Suprapubic skin (tissue), 4 donors: ENCODE data around the gene BMPR1B. TPM values are rescaled to one million over a fixed set of nuclear protein-coding genes. Genes with fewer than 3 reads are reported as not detected.

Experiments
- DNase-seq, 2 donors: peaks; one replicate each; pipeline ENCODE4 v3.0.0-alpha.2; 2019; ENCODE audit warnings: low spot score in 2 of 2
- H3K27ac ChIP-seq: fragments of 200-600 bp; sonication (generic); one replicate; pipeline ENCODE4 v1.5.1; 2019
- H3K27me3 ChIP-seq: fragments of 200-600 bp; sonication (generic); one replicate; pipeline ENCODE4 v1.5.1; 2019
- H3K36me3 ChIP-seq: fragments of 200-600 bp; sonication (generic); one replicate; pipeline ENCODE4 v1.5.1; 2019
- H3K4me1 ChIP-seq: fragments of 200-600 bp; sonication (generic); one replicate; pipeline ENCODE4 v1.5.1; 2019
- H3K4me3 ChIP-seq: fragments of 200-600 bp; sonication (generic); one replicate; pipeline ENCODE4 v1.5.1; 2019; ENCODE audit warnings: mild to moderate bottlenecking
- H3K9me3 ChIP-seq: fragments of 200-600 bp; sonication (generic); one replicate; pipeline ENCODE4 v1.5.1; 2019
- EP300 ChIP-seq: sonication (generic); formaldehyde crosslinking; IDR thresholded peaks from one replicate; pipeline ENCODE4 v1.6.1; 2017; ENCODE audit warnings: antibody characterized with exemption
- POLR2A ChIP-seq, 2 donors: fragments of 450-650 bp; IDR thresholded peaks; one replicate each; pipeline ENCODE4 v1.6.1; 2017; ENCODE audit warnings: antibody characterized with exemption in 2 of 2, mild to moderate bottlenecking in 2 of 2, moderate library complexity in 2 of 2
- POLR2AphosphoS5 ChIP-seq, 3 donors: sonication (generic); formaldehyde crosslinking; IDR thresholded peaks; one replicate each; pipeline ENCODE4 v1.6.1; 2017; ENCODE audit warnings: antibody characterized with exemption in 3 of 3
- WGBS: methylation state at CpG from one replicate; pipeline ENCODE4 v1.1.5; 2018; 5-methylcytosine and 5-hydroxymethylcytosine counted together
- total RNA-seq, 4 donors: library from RNA; depleted of rRNA; stranded (reverse); fragments of >200 nt; gene quantifications; one replicate each; pipeline ENCODE4 v1.1.0, GENCODE V29; 2016
- TF ChIP-seq, protein P1 (sequence below), 2 donors: fragments of 200-600 bp in 1 of 2; fragments of 450-650 bp in 1 of 2; sonication (generic) in 1 of 2; IDR thresholded peaks; one replicate each; pipeline ENCODE4 v1.5.1; 2016 to 2019; ENCODE audit warnings: antibody characterized with exemption in 2 of 2, mild to moderate bottlenecking in 1 of 2, moderate library complexity in 1 of 2

BMPR1B gene
- total RNA-seq, 4 donors from 2014 or later: 0.38 to 1.2 (median 0.75) TPM

DNA sequence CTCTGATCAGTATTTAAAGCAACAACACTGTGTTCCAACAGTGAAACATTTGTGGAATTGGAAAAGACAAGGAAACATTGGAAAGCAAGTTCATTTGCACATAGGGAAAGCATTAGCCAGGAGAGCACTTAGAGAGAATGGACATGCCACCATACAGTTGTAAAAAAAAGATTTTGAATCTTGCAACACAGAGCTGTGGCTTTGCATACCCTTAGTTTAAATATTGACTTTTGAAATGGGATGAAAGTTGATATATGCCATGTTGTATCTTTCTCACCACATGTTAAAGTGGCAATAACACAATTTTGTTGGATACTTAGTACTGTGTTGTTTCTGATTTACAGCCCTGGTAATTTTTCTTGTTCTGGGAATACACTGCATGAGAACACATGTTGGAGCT, 208.1 kb downstream of the BMPR1B start:
- Histone ChIP-seq H3K9me3 (no peaks in the 10 kb centered on the region), H3K4me1 (no peaks in the 10 kb centered on the region), H3K27ac (no peak overlapping the region), H3K36me3 (no peaks in the 10 kb centered on the region), H3K27me3 (no peaks in the 10 kb centered on the region), H3K4me3 (no peak overlapping the region)
- no peak for DNase-seq
- no peak for TF ChIP-seq EP300
- no peak for TF ChIP-seq POLR2AphosphoS5 (IDR thresholded peaks at IDR 0.05)
- no peak for TF ChIP-seq POLR2A (IDR thresholded peaks at IDR 0.05)
- TF ChIP-seq, protein P1, sequence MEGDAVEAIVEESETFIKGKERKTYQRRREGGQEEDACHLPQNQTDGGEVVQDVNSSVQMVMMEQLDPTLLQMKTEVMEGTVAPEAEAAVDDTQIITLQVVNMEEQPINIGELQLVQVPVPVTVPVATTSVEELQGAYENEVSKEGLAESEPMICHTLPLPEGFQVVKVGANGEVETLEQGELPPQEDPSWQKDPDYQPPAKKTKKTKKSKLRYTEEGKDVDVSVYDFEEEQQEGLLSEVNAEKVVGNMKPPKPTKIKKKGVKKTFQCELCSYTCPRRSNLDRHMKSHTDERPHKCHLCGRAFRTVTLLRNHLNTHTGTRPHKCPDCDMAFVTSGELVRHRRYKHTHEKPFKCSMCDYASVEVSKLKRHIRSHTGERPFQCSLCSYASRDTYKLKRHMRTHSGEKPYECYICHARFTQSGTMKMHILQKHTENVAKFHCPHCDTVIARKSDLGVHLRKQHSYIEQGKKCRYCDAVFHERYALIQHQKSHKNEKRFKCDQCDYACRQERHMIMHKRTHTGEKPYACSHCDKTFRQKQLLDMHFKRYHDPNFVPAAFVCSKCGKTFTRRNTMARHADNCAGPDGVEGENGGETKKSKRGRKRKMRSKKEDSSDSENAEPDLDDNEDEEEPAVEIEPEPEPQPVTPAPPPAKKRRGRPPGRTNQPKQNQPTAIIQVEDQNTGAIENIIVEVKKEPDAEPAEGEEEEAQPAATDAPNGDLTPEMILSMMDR (IDR thresholded peaks at IDR 0.05): no peak

DNA sequence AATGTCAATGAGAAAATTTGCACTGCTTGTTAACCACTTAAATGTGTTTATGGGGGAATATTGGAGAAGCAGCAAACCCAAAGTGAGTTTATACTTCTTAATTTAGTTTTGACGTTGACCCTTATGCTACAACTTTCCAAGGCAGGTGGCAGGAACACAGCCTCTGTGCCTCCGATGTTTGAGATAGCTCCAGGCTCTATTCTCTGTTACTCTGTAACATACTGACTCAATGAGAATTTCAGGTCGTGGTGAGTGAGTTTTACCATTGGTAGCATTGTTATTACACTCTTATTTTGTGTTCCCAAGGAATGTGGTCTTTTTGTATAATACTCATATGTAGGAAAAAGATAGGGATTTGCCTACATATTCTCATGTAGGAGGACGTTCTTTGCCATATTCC, 210.7 kb downstream of the BMPR1B start:
- TF ChIP-seq, protein P1 (IDR thresholded peaks at IDR 0.05): no peak
- TF ChIP-seq POLR2AphosphoS5 (IDR thresholded peaks at IDR 0.05) (no peak), EP300 (no peak), POLR2A (IDR thresholded peaks at IDR 0.05) (no peak)
- no peak overlapping the region for H3K4me3 ChIP-seq
- WGBS: 80% methylated on average over 4 of the region's 4 CpGs

DNA sequence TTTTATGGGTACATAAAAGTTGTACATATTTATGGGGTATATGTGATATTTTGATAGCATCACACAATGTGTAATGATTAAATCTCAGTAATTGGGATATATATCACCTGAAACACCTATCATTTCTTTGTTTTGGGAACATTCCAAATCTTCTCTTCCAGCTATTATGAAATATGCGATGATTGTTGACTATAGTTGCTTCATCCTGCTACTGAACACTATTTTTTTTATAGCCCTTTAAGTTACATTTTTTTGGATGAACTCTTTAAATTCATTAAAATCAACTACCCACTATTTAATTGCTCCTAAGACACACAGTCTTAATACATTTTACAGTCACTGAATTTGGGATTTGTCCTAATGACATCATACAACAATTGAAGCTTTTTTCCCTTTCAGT, 212.9 kb downstream of the BMPR1B start:
- Histone ChIP-seq H3K36me3 (no peaks in the 10 kb centered on the region), H3K27me3 (no peaks in the 10 kb centered on the region), H3K9me3 (no peaks in the 10 kb centered on the region), H3K4me1 (no peaks in the 10 kb centered on the region), H3K4me3 (no peak overlapping the region), H3K27ac (no peak overlapping the region)
- no peak for DNase-seq
- TF ChIP-seq POLR2AphosphoS5 (IDR thresholded peaks at IDR 0.05): no peak
- no peak for TF ChIP-seq POLR2A (IDR thresholded peaks at IDR 0.05)
- no peak for TF ChIP-seq EP300
- TF ChIP-seq, protein P1 (IDR thresholded peaks at IDR 0.05): no peak
- WGBS: 73% methylated on average over 1 of the region's 1 CpG

More for the DNA sequence above, 210.7 kb downstream of the BMPR1B start:
- Histone ChIP-seq H3K27me3 (no peaks in the 10 kb centered on the region), H3K36me3 (no peaks in the 10 kb centered on the region), H3K4me1 (no peaks in the 10 kb centered on the region), H3K27ac (no peak overlapping the region), H3K9me3 (no peaks in the 10 kb centered on the region)
- no peak for DNase-seq

DNA sequence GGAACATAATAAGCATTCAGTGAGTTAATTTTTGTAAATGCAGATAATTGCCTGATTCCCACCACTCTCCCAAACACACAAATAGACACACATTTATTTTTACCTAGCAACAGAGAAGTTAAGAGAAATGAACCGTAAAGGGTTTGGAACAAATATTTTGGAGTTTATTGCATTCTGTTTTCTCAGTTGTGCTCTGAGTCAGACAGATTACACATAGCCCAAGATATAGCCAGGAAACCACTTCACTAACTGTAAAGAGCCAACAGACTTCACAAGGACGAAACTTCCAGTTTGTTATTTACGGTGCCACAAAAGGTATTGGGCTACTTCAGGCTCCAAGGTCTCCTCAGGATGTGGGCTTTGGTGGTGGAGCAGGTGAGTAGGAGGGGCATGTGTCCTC, 217.0 kb downstream of the BMPR1B start:
- Histone ChIP-seq H3K4me3 (no peak overlapping the region), H3K27me3 (no peaks in the 10 kb centered on the region), H3K4me1 (no peaks in the 10 kb centered on the region), H3K36me3 (no peaks in the 10 kb centered on the region), H3K9me3 (no peaks in the 10 kb centered on the region), H3K27ac (no peak overlapping the region)
- DNase-seq: no peak
- 86% methylated on average over 3 of the region's 3 CpGs for WGBS
- TF ChIP-seq, protein P1 (IDR thresholded peaks at IDR 0.05): no peak
- TF ChIP-seq EP300: no peak

DNA sequence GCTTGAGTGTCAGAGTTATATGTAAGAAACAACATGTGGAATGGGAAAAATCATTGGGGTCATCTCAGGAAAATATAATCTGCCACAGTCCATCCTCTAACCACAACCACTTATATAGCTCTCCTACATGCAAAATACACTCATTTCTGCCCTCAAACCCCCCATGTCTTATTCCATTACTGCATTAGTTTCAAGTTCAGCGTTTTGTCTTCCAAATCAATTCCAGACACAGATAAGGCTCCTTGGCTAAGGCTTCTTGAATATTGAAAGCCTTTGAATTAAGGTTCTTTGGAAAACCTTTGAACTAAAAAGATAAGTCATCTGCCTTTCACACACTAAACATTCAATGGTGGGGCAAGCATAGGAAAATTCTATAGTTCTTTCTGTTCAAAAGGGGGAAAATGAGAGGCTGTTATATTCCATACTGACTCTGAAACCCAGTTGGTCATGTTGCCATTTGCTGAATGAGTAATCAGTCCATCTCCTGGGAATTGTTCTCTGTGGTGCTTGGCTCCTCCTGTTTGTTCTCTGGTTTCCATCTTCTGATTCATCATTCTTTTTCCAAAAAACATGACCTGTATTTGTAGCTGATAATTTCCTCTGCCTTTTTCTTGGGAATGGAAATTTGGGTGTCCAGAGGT, 218.7 kb downstream of the BMPR1B start:
- Histone ChIP-seq H3K36me3 (no peaks in the 10 kb centered on the region), H3K27ac (no peak overlapping the region), H3K27me3 (no peaks in the 10 kb centered on the region), H3K4me1 (no peaks in the 10 kb centered on the region), H3K9me3 (no peaks in the 10 kb centered on the region), H3K4me3 (no peak overlapping the region)
- TF ChIP-seq POLR2A (IDR thresholded peaks at IDR 0.05): no peak
- no peak for TF ChIP-seq EP300
- TF ChIP-seq, protein P1 (IDR thresholded peaks at IDR 0.05): no peak
- TF ChIP-seq POLR2AphosphoS5 (IDR thresholded peaks at IDR 0.05): no peak
- no peak for DNase-seq
- WGBS: 60% methylated on average over 1 of the region's 1 CpG
